K562 (cell line): ENCODE results near the gene SLC26A1. TPM values are rescaled to one million over a fixed set of nuclear protein-coding genes. Genes with fewer than 3 reads are reported as not detected.

Experiments used
- ATAC-seq: fragments of 200-7000 bp; cut with Tn5 transposase; 3 replicates; pipeline ENCODE4 v1.9.1; 2020; ENCODE audit warnings: moderate library complexity
- BruUV-seq: library from RNA; stranded (reverse); fragments of 400-500 nt; replicated peaks from 2 replicates; lab custom pipeline; 2021; lab: Mats Ljungman, UMichigan
- CTCF ChIA-PET: fragments of 300-600 bp; formaldehyde crosslinking; extraction: SDS; loops from one replicate; lab custom pipeline; 2021; ENCODE audit warnings: low intra/inter-chr PET ratio; lab: Yijun Ruan, JAX
- POLR2A ChIA-PET: fragments of 300-600, 350-650 bp; sonication (Branson Sonifier 250); formaldehyde crosslinking; extraction: SDS; loops from one replicate; lab custom pipeline; 2021; ENCODE audit warnings: antibody characterized with exemption, inconsistent platforms; lab: Yijun Ruan, JAX
- DNase-seq, 4 experiments: peaks; one replicate each; pipeline versions ENCODE4 v3.0.0 to v3.0.0-alpha.2; 2011 to 2018; ENCODE audit warnings: low spot score in 3 of 4, mixed read lengths in 3 of 4; ENCODE audit errors: extremely low read depth in 1 of 4
- FAIRE-seq: peaks from 2 replicates; lab custom pipeline; 2011; peaks lifted over from hg19 to GRCh38; lab: Jason Lieb, UNC
- H2AFZ ChIP-seq: 2 replicates; pipeline ENCODE4 v1.6.0; 2011; ENCODE audit warnings: low read depth, low read length, control low read depth, inconsistent platforms
- H3K27ac ChIP-seq: fragments of 200-600 bp; 3 replicates; pipeline ENCODE4 v1.8.0; 2011; ENCODE audit warnings: low read depth, mild to moderate bottlenecking, control low read depth, inconsistent platforms, low read length, moderate library complexity, mixed read lengths; ENCODE audit errors: extremely low read depth
- H3K27me3 ChIP-seq, 2 experiments: fragments of 300-600 bp in 1 of 2; 2 replicates in 1 of 2; 3 replicates in 1 of 2; pipeline versions ENCODE4 v1.6.0 to v1.8.0; 2011; ENCODE audit warnings: inconsistent platforms in 2 of 2, low read length in 2 of 2, mild to moderate bottlenecking in 1 of 2, mixed read lengths in 1 of 2, moderate library complexity in 1 of 2; ENCODE audit not compliant: control insufficient read depth in 2 of 2, insufficient read depth in 2 of 2
- H3K36me3 ChIP-seq: fragments of 300-600 bp; 3 replicates; pipeline ENCODE4 v1.8.0; 2011; ENCODE audit warnings: mild to moderate bottlenecking, low read length, inconsistent platforms; ENCODE audit not compliant: control insufficient read depth, insufficient read depth
- H3K4me1 ChIP-seq, 2 experiments: fragments of 200-600 bp in 1 of 2; replicated peaks in 1 of 2; 2 replicates in 1 of 2; 3 replicates in 1 of 2; pipeline versions ENCODE4 v1.5.1 to v1.8.0; 2011; ENCODE audit warnings: inconsistent platforms in 2 of 2, low read length in 2 of 2, mild to moderate bottlenecking in 1 of 2, mixed read lengths in 1 of 2, moderate library complexity in 1 of 2; ENCODE audit not compliant: control insufficient read depth in 2 of 2, insufficient read depth in 2 of 2
- H3K4me2 ChIP-seq: 2 replicates; pipeline ENCODE4 v1.6.1; 2011; ENCODE audit warnings: low read length, control low read depth, inconsistent platforms, mixed read lengths; ENCODE audit not compliant: insufficient read depth
- H3K4me3 ChIP-seq: fragments of 200-600 bp; sonication (generic), shearing (Covaris generic); 2 replicates; pipeline ENCODE4 v1.5.1; 2016; ENCODE audit warnings: control low read depth, inconsistent platforms
- H3K79me2 ChIP-seq: fragments of 200-600 bp; 3 replicates; pipeline ENCODE4 v1.8.0; 2011; ENCODE audit warnings: low read length, inconsistent platforms; ENCODE audit not compliant: control insufficient read depth, insufficient read depth
- H3K9ac ChIP-seq, 2 experiments: 2 replicates each; pipeline versions ENCODE4 v1.6.0 to v1.6.1; 2011; ENCODE audit warnings: low read depth in 2 of 2, low read length in 2 of 2, control low read depth in 1 of 2, inconsistent platforms in 1 of 2, mild to moderate bottlenecking in 1 of 2, mixed read lengths in 1 of 2; ENCODE audit not compliant: insufficient read depth in 1 of 2
- H3K9me1 ChIP-seq: one replicate; pipeline ENCODE4 v1.6.0; 2011; ENCODE audit warnings: inconsistent platforms, mild to moderate bottlenecking, low read length, moderate library complexity; ENCODE audit not compliant: control insufficient read depth, insufficient read depth
- H3K9me3 ChIP-seq: replicated peaks from 2 replicates; pipeline ENCODE4 v1.5.1; 2011; ENCODE audit warnings: low read depth, low read length, inconsistent platforms; ENCODE audit not compliant: control insufficient read depth, insufficient read depth
- H4K20me1 ChIP-seq: replicated peaks from 2 replicates; pipeline ENCODE4 v1.6.1; 2011; ENCODE audit warnings: low read length, inconsistent platforms, mixed read lengths; ENCODE audit not compliant: control insufficient read depth, insufficient read depth
- CBFA2T2 ChIP-seq: fragments of 450-650 bp; conservative IDR thresholded peaks from 2 replicates; pipeline ENCODE4 v1.6.1; 2017; ENCODE audit warnings: mild to moderate bottlenecking
- CHD2 ChIP-seq: IDR thresholded peaks from 2 replicates; pipeline ENCODE4 v1.6.1; 2011; ENCODE audit warnings: low read depth, low read length
- CTCF ChIP-seq, 3 experiments: IDR thresholded peaks in 2 of 3; conservative IDR thresholded peaks in 1 of 3; 2 replicates each; pipeline ENCODE4 v1.5.1; 2011 to 2012; ENCODE audit warnings: low read length in 3 of 3, mild to moderate bottlenecking in 3 of 3, control low read depth in 2 of 3, improper control_type of control experiment in 1 of 3, inconsistent platforms in 1 of 3, low read depth in 1 of 3, mixed read lengths in 1 of 3, moderate library complexity in 1 of 3; ENCODE audit not compliant: insufficient read depth in 2 of 3
- JUND ChIP-seq, 2 experiments: IDR thresholded peaks; 2 replicates in 1 of 2; 3 replicates in 1 of 2; pipeline ENCODE4 v1.6.1; 2011; ENCODE audit warnings: borderline replicate concordance in 2 of 2, low read depth in 2 of 2, low read length in 2 of 2, improper control_type of control experiment in 1 of 2, missing biosample characterization in 1 of 2, missing genetic modification characterization in 1 of 2, missing genetic modification reagents in 1 of 2
- MXI1 ChIP-seq: IDR thresholded peaks from 2 replicates; pipeline ENCODE4 v1.6.1; 2011; ENCODE audit warnings: low read depth, mild to moderate bottlenecking, improper control_type of control experiment, low read length
- NELFE ChIP-seq: IDR thresholded peaks from 2 replicates; pipeline ENCODE4 v1.6.1; 2011; ENCODE audit warnings: mild to moderate bottlenecking; ENCODE audit not compliant: insufficient read depth, insufficient read length
- NFYB ChIP-seq: IDR thresholded peaks from 2 replicates; pipeline ENCODE4 v1.6.1; 2011; ENCODE audit warnings: mild to moderate bottlenecking, moderate library complexity; ENCODE audit not compliant: insufficient read length; ENCODE audit errors: extremely low read depth
- PTRF ChIP-seq: fragments of 450-650 bp; IDR thresholded peaks from 2 replicates; pipeline ENCODE4 v1.6.1; 2016; ENCODE audit warnings: mild to moderate bottlenecking, missing genetic modification characterization, missing compliant biosample characterization
- RBFOX2 ChIP-seq: fragments of 200-400 bp; formaldehyde crosslinking; IDR thresholded peaks from 2 replicates; pipeline ENCODE4 v1.6.1; 2017; ENCODE audit warnings: low read depth, mild to moderate bottlenecking, low read length, moderate library complexity
- TCF3 ChIP-seq: sonication (generic); formaldehyde crosslinking; IDR thresholded peaks from 2 replicates; pipeline ENCODE4 v1.4.0; 2020; ENCODE audit warnings: mild to moderate bottlenecking, missing genetic modification reagents
- TEAD2 ChIP-seq: fragments of 450-650 bp; IDR thresholded peaks from 2 replicates; pipeline ENCODE4 v1.6.1; 2016; ENCODE audit warnings: missing genetic modification characterization, control low read depth, missing compliant biosample characterization
- U2AF2 ChIP-seq: fragments of 200-400 bp; formaldehyde crosslinking; optimal IDR thresholded peaks from 2 replicates; pipeline ENCODE3; 2017; ENCODE audit warnings: low read depth, mild to moderate bottlenecking, low read length
- ZBTB7A ChIP-seq: IDR thresholded peaks from 2 replicates; pipeline ENCODE4 v1.6.1; 2011; ENCODE audit warnings: low read depth, mild to moderate bottlenecking, low read length, moderate library complexity, borderline replicate concordance; ENCODE audit not compliant: control insufficient read depth
- ZC3H8 ChIP-seq: fragments of 450-650 bp; IDR thresholded peaks from 2 replicates; pipeline ENCODE4 v1.6.1; 2017
- ZNF75A ChIP-seq: fragments of 450-650 bp; formaldehyde crosslinking; IDR thresholded peaks from 2 replicates; pipeline ENCODE4 v1.4.0; 2020; ENCODE audit warnings: mild to moderate bottlenecking
- ZNF79 ChIP-seq: fragments of 250-450 bp; sonication (Bioruptor Pico); IDR thresholded peaks from 2 replicates; pipeline ENCODE4 v1.4.0; 2020; ENCODE audit warnings: low read depth, mild to moderate bottlenecking, moderate library complexity
- WGBS: fragments of 100-300 bp; shearing (Covaris generic); methylation state at CpG from one replicate; pipeline ENCODE4 v1.1.6; 2016; ENCODE audit warnings: low coverage, mixed read lengths; ENCODE audit not compliant: insufficient coverage; ENCODE audit errors: missing lambda C conversion rate; 5-methylcytosine and 5-hydroxymethylcytosine counted together
- in situ Hi-C: fragments of 300-500 bp; cut with MboI; formaldehyde crosslinking; loops from 4 replicates; pipeline ENCODE4 v1.15.0; 2018; ENCODE audit warnings: inconsistent platforms, mixed read lengths
- intact Hi-C: fragments of 100-400 bp; cut with micrococcal nuclease; formaldehyde crosslinking; loops from 2 replicates; pipeline ENCODE4 v1.14.2; 2022
- polyA plus RNA-seq, 8 experiments: library from polyadenylated mRNA; depleted of rRNA in 4 of 8; stranded (reverse) in 5 of 8; unstranded in 3 of 8; fragments of >200 nt; fragmentation: Nextera tagmentation in 2 of 8; fragmentation: Illumina TruSeq in 1 of 8; extraction: Ambion mirVana in 2 of 8; extraction: Trizol in 1 of 8; gene quantifications; 2 replicates each; pipeline versions ENCODE4 v1.2.1 to v1.2.3, GENCODE V29; 2011 to 2014; ENCODE audit warnings: inconsistent platforms in 1 of 8, missing spikeins in 1 of 8
- total RNA-seq, 7 experiments: library from RNA; depleted of rRNA in 6 of 7; stranded (reverse); fragments of >200 nt in 6 of 7; fragmentation: Illumina TruSeq in 2 of 7; extraction: Trizol in 2 of 7; gene quantifications; 2 replicates each; pipeline versions ENCODE4 v1.2.1 to v1.2.3, GENCODE V29; 2011 to 2021; ENCODE audit warnings: low replicate concordance in 1 of 7
- TF ChIP-seq, protein P1 (sequence below): fragments of 200-400 bp; formaldehyde crosslinking; IDR thresholded peaks from 2 replicates; pipeline ENCODE4 v1.6.1; 2017; ENCODE audit warnings: mild to moderate bottlenecking, low read depth, low read length, moderate library complexity

SLC26A1 gene
- total and polyA plus RNA-seq, 9 of the 15 experiments (the other 6 are each of a cell fraction or from before 2014, with no cell fraction given): 0.11 to 4.2 (median 0.95) TPM

DNA sequence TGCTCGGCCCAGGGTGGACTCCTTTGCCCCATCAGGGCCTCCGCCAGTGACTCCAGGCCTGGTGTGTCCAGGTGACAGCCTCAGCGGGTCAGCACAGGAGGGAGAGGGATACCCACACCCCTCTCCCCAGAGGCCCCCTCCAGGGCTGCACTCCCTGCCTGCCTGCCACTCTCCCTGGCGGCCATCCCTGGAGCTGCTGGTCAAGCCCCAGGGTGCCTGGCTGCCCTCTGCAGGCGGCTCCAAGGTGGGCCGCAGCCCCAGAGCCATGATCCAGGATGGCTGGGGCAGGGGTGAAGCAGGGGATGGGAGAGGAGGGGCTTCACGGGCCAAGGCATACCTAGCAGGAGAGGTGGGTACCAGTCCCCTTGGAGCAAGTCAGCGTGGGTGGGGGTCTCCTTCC is 22.0 kb upstream of the SLC26A1 start:
- H3K27ac ChIP-seq: no peak overlapping the region
- peaks cover 10% of the 10 kb centered on the region for H3K9me1 ChIP-seq
- POLR2A ChIA-PET: interaction anchor here (0.6 to 2.7 kb wide), 4 partner anchors 9 to 72 kb away, joined by 3 to 7 read pairs (median 4); no protein-coding TSS in a partner anchor
- DNase-seq: peak in 1 of 4 experiments; percentile 19
- peaks cover 7% of the 10 kb centered on the region; the same call in 1 of the 2 replicates for H4K20me1 ChIP-seq
- 88% methylated on average over 6 of the region's 8 CpGs for WGBS
- no peaks in the 10 kb centered on the region for H3K9me3 ChIP-seq
- H3K9ac ChIP-seq: peak overlapping the region in 1 of 2 experiments; percentile 13; a peak in 1 of 4 replicates
- peaks cover 7 to 90% of the 10 kb centered on the region in 2 experiments; a peak in 4 of 5 replicates for H3K4me1 ChIP-seq
- H3K4me3 ChIP-seq: no peak overlapping the region
- H3K27me3 ChIP-seq: no peaks in the 10 kb centered on the region
- no peak overlapping the region for H2AFZ ChIP-seq
- no peak for ATAC-seq
- intact Hi-C loops (no loop called here), in situ Hi-C loops (no loop called here)
- peaks cover 15% of the 10 kb centered on the region for H3K79me2 ChIP-seq
- H3K36me3 ChIP-seq: peaks cover 12% of the 10 kb centered on the region; the same call in 2 of the 3 replicates
- H3K4me2 ChIP-seq: no peak overlapping the region
- no peak for FAIRE-seq
- no TSS peak for BruUV-seq
- CTCF ChIA-PET: no interaction called here
- no peak for TF ChIP-seq CHD2
- TF ChIP-seq JUND (IDR thresholded peaks at IDR 0.05; ENCODE audit: borderline replicate concordance, low read depth, low read length): no peak
- TF ChIP-seq JUND (tag; IDR thresholded peaks at IDR 0.05; ENCODE audit: borderline replicate concordance, low read depth, low read length): no peak
- TF ChIP-seq CTCF (IDR thresholded peaks at IDR 0.05 in 2 of 3, conservative IDR thresholded peaks at IDR 0.05 in 1 of 3; ENCODE audit: insufficient read depth in 2 of 3, low read depth in 1 of 3, low read length in 3 of 3): peak in 2 of 3 experiments; percentile 39 to 88; a peak in 4 of 6 replicates
- TF ChIP-seq ZNF75A: no peak
- no peak for TF ChIP-seq NFYB
- TF ChIP-seq TEAD2 (tag): no peak
- no peak for TF ChIP-seq ZC3H8
- TF ChIP-seq U2AF2: no peak
- TF ChIP-seq TCF3: no peak
- TF ChIP-seq, protein P1, sequence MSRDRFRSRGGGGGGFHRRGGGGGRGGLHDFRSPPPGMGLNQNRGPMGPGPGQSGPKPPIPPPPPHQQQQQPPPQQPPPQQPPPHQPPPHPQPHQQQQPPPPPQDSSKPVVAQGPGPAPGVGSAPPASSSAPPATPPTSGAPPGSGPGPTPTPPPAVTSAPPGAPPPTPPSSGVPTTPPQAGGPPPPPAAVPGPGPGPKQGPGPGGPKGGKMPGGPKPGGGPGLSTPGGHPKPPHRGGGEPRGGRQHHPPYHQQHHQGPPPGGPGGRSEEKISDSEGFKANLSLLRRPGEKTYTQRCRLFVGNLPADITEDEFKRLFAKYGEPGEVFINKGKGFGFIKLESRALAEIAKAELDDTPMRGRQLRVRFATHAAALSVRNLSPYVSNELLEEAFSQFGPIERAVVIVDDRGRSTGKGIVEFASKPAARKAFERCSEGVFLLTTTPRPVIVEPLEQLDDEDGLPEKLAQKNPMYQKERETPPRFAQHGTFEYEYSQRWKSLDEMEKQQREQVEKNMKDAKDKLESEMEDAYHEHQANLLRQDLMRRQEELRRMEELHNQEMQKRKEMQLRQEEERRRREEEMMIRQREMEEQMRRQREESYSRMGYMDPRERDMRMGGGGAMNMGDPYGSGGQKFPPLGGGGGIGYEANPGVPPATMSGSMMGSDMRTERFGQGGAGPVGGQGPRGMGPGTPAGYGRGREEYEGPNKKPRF: no peak
- 0 out of 2 replicates have a peak, but pooled peaks have one; percentile 31 for TF ChIP-seq RBFOX2
- TF ChIP-seq CBFA2T2: no peak
- no peak for TF ChIP-seq NELFE
- no peak for TF ChIP-seq PTRF (tag)
- no peak for TF ChIP-seq ZNF79 (CRISPR knock-in tag)
- TF ChIP-seq ZBTB7A: peak; percentile 64
- no peak for TF ChIP-seq MXI1
